GM12801 (cell line): ENCODE results near the gene MPO.

Experiments
- TF ChIP-seq, protein P1 (sequence below): IDR thresholded peaks from one replicate; pipeline ENCODE4 v1.5.1; 2011; ENCODE audit warnings: control low read depth; ENCODE audit not compliant: insufficient read length; ENCODE audit errors: extremely low read depth

Gene MPO

DNA sequence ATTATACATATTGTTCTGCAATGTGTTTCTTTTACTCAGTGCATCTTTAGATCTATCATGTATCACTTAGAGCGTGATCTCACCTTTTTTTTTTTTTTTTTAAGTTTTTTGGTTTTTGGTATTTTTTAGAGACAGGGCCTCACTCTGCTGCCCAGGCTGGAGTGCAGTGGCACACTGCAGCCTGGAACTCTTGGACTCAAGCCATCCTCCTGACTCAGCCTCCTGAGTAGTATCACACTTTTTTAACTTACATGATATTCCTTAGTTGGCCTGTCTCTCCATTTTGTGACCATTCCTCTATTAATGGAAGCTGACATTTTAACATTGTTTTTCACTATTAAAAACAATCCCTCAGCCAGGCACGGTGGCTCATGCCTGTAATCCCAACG, 4.7 kb upstream of the MPO start:
- TF ChIP-seq, protein P1, sequence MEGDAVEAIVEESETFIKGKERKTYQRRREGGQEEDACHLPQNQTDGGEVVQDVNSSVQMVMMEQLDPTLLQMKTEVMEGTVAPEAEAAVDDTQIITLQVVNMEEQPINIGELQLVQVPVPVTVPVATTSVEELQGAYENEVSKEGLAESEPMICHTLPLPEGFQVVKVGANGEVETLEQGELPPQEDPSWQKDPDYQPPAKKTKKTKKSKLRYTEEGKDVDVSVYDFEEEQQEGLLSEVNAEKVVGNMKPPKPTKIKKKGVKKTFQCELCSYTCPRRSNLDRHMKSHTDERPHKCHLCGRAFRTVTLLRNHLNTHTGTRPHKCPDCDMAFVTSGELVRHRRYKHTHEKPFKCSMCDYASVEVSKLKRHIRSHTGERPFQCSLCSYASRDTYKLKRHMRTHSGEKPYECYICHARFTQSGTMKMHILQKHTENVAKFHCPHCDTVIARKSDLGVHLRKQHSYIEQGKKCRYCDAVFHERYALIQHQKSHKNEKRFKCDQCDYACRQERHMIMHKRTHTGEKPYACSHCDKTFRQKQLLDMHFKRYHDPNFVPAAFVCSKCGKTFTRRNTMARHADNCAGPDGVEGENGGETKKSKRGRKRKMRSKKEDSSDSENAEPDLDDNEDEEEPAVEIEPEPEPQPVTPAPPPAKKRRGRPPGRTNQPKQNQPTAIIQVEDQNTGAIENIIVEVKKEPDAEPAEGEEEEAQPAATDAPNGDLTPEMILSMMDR: no peak

DNA sequence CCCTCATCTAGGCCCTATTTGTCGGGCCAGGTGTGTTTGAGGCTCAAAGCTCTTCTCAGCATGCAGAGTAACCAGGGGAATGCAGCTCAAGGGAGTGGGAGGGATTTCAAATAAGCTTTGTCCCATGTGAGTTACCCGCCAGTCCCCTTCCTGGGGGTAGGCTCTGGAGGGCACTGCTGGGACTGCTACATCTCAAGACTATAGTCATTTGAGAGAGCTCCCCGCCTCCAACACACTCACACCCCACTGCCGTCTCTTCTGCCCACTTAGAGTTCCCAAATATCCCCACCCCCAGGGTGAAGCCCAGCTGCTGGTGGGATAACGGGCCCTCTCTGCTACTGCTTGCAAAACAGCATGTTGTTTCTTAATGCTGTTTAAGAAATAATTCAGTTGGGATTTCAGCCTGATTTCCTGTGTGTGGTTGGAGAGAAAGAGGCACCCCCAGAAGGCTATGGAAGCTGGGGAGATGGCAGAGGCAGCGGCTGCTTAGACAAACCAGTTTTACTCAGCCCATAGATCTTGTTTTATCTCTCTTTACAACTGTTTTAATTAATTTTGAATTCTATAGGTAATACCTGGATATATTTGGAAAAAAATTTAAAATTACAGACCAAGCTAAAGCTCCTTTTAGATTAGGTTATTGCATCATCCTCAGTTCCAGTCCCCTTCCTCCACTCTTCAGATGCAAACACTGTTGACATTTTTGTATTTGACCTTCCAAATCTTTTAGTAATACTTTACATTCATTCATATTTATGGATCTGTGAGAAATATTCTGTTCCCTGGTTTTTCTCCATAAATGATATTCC, 4.1 kb upstream of the MPO start:
- TF ChIP-seq, protein P1: no peak

DNA sequence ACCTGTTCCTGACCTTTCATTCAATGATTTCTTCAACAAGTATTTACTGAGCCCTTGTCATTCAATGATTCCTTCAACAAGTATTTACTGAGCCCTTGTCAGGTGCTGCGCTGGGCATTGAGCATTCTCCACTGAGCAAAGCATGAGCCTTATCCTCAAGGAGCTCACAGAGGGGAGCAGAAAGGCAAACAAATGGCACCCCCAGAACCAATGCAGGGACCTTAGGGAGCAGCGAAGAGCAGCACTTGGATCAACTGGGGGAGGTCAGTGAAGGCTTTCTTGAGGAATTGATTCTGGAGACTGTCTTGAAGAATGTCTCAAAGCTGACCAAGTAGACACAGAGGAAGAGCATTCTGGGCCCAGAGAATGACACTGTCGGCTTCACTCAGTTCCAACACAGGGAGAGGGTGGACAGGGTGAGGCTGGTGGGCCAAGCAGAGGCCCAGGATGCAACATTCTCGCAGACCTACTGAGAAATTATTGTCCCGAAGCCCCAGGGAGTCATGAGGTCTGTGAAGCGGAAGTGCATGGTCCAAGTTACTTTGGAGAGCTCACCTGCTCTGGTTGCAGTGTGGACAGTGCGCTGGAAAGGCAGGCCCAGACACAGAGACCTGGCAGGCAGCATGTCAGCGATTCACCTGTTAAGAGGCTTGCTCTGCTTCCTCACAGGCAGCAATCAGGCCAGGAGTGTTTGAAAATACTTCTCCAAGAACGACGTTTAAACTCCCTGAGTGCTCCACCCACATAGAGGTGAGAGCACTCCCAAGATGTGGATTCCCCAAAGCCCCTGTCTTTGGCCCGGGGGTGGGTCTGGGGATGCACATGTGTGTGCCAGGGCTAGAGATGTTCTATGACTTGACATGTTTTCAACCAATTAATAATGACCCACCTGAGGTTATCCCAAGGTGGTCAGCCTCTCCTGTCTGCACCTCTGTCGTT, 3.2 kb upstream of the MPO start:
- TF ChIP-seq, protein P1: no peak

DNA sequence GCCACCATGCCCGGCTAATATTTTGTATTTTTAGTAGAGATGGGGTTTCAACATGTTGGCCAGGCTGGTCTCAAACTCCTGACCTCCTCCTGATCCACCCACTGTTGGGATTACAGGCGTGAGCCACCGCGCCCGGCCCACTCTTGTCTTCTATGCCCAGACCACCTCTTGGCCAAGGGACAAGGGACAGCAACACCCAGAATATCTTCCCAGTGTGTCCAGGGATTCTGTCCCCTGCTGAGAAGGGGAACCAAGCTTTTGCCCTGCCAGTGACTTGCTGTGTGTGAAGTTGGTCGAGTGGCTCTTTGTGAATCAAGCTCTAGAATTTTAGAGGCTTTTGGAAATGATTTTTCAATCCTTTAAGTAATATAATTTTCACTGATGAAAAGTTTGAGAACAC, 1.7 kb upstream of the MPO start:
- TF ChIP-seq, protein P1: no peak

DNA sequence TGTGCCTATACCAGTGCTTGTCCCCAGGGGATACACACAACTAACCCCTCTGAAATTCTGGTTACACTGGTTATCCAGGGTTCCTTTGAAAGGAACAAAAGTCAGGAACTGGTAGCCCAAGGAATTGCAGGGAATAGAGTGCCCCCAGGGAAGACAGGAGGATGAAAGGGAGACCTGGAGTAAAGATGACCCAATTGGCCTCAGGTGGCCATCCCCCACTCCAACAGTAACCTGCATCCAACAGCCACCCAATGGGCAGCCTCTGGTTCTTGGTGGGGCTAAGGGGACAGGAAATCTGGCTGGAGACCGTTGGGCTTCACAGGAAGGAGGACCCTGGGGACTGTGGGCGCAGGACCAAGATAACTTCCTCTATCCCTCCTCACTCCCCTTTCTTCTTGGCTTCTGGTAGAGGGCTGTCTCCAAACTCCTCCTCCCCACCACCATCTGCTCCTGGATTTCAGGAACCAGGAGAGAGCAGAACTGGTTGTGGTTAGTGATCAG, 826 bp upstream of the MPO start:
- TF ChIP-seq, protein P1: no peak

DNA sequence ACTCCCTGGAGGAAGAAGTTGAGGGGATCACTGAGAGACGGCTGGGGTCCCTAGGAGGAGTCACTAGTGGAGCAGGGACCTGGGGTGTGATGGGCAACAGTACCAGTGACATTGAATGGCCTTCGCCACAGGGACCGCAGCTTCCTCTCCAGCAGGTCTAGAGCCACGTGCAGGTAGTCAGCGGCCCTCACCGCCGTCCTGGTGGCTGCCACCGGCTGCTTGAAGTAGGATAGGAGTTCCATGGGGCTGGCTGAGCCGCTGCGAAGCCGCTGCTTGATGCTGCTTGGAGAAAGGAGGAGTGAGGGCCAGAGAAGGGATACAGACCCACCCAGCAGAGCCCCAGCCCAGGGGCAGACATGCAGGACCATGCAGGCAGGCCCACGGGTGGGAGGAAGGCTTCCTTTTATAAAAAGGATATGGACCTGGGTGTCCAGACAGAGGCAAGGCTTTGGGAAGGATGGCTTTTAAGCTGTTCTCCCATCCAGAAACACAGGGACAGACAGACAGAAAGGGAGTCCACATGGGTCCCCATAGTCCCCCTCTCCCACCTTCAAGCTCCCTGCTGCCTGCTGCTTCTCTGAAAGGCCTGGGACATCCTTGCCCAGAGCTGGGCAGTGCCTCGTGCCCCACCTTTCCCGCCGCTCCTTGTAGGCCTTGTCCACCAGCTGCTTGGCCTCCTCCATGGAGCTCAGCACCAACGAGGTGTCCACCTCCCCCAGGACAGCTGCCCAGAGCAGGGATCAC, 827 bp downstream of the MPO start:
- TF ChIP-seq, protein P1: no peak

DNA sequence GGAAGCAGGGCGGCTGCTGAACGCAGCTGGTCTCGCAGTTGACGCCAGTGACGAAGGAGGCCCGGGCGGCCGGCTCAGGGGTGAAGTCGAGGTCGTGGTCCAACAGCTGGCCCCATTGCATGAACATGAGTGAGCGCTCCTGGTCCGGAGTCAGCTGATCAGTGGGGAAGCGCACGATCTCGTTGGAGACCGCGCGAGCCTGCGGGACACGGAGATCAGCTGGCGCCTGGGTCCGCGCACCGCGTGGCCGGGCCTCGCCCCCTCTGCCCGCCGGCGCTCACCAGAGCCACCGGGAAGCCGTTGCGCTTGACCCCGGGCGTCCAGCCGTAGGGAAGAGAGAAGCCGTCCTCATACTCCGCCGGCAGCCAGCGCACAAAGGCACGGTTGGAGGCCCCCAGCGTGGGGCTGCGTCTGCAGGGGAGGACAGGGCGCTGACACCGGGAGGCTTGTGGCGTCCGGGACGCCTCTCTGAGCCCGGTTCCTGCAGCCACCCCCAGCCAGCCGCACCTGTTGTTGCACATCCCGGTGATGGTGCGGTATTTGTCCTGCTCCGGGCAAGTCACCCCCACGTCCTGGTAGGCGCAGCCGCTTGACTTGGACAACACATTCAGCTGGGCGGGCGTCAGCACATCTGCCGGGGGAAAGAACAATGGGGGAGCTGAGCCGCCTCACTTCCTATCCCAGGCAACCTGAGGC, 1.6 kb downstream of the MPO start:
- TF ChIP-seq, protein P1: no peak
